ENCODE measurements around the gene MTFP1. TPM values are rescaled to one million over a fixed set of nuclear protein-coding genes. Genes with fewer than 3 reads are reported as not detected.

The MTFP1 gene
- total RNA-seq, 1 experiment from 2014 or later = 65.7 TPM

DNA sequence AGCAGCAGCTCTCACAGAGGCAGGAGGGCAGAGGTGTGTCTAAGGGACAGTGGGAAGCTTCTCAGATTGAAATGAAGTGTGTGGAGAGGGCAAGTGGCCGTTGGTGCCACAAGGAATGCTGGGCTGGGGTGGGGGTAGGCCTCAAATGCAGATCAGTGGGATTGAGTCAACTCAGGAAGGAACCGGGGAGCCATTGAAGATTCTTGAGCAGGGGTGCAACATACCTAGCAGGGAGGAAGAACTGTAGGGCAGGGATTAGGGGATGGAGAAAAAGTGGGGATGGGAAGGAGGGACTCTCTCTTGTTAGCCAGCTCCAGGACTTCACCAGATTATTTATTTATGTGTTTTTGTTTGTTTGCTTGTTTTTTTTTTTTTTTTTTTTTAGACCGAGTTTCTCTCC, 31.7 kb upstream of the MTFP1 start:
- no peak overlapping the region for H3K4me2 ChIP-seq (ENCODE audit: low read length)
- no peak overlapping the region for H3K9ac ChIP-seq (ENCODE audit: low read length)
- BruUV-seq (replicated peaks) = no TSS peak
- no peak overlapping the region for H2AFZ ChIP-seq (ENCODE audit: low read length)
- ATAC-seq (no peak), DNase-seq (no peak)
- no peaks in the 10 kb centered on the region for H3F3A ChIP-seq (ENCODE audit: low read length, unreplicated experiment)
- no peaks in the 10 kb centered on the region for H3K9me3 ChIP-seq (ENCODE audit: low read length)
- no peaks in the 10 kb centered on the region for H3K9me2 ChIP-seq (replicated peaks; ENCODE audit: low read length)
- H3K36me3 ChIP-seq (ENCODE audit: low read depth, low read length) = no peaks in the 10 kb centered on the region
- H3K27ac ChIP-seq (ENCODE audit: low read length) = no peak overlapping the region
- CTCF ChIA-PET = no interaction called here
- H3K79me2 ChIP-seq (ENCODE audit: low read length) = peaks cover 18% of the 10 kb centered on the region
- H3K4me3 ChIP-seq (ENCODE audit: low read length) = no peak overlapping the region
- intact Hi-C loops (cut with micrococcal nuclease) = no loop called here
- POLR2A ChIA-PET (ENCODE audit: unreplicated experiment) = no interaction called here
- H4K20me1 ChIP-seq (ENCODE audit: low read length) = peaks cover 6% of the 10 kb centered on the region; the same call in 1 of the 2 replicates
- TF ChIP-seq, protein P1, sequence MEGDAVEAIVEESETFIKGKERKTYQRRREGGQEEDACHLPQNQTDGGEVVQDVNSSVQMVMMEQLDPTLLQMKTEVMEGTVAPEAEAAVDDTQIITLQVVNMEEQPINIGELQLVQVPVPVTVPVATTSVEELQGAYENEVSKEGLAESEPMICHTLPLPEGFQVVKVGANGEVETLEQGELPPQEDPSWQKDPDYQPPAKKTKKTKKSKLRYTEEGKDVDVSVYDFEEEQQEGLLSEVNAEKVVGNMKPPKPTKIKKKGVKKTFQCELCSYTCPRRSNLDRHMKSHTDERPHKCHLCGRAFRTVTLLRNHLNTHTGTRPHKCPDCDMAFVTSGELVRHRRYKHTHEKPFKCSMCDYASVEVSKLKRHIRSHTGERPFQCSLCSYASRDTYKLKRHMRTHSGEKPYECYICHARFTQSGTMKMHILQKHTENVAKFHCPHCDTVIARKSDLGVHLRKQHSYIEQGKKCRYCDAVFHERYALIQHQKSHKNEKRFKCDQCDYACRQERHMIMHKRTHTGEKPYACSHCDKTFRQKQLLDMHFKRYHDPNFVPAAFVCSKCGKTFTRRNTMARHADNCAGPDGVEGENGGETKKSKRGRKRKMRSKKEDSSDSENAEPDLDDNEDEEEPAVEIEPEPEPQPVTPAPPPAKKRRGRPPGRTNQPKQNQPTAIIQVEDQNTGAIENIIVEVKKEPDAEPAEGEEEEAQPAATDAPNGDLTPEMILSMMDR (conservative IDR thresholded peaks at IDR 0.05; ENCODE audit: low read depth, low read length) = no peak
- TF ChIP-seq EZH2phosphoT487 (IDR thresholded peaks at IDR 0.05; ENCODE audit: borderline replicate concordance, low read length) (no peak), EZH2 (IDR thresholded peaks at IDR 0.05; ENCODE audit: low read length, unreplicated experiment) (no peak)
- H3K4me1 ChIP-seq (ENCODE audit: insufficient read depth, low read length) = peaks cover 8% of the 10 kb centered on the region
- no peaks in the 10 kb centered on the region for H3K27me3 ChIP-seq (ENCODE audit: low read length)

DNA sequence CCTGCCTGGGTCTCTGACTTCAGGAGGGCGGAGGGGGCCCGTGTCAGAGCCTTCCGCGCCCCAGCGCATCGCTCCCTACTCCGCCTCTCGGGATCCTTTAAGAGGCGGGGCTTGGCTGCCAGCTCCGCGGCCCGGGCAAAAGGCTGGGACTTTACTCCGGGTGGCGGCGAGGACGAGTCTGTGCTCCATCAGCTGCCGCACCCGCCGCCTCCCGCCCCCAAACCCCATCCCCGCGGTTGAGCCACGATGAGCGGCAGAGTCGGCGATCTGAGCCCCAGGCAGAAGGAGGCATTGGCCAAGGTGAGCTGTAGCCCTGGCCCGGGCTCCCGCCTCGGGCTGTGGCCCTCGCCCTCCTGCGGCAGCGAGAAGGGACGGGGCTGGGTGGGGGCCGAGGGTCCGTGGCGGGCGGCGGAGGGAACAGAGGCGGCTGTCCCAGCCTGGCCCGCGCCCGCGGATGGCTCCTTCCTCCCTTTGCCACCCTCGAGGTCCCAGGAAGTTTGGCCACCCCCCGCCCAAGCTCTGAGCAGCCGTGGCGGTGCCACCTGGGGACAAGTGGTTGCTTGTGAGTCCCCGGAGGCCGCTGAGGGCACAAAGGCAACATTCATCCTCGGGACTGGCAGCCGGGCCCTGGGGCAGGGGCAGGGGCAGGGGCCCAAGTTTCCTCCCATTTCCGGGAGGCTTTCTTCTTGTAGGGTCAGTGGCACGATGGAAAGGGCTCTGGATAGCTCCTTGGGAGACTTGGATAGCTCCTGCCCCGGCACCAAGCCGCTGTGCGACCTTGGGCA, 28.5 kb upstream of the MTFP1 start, which contains the start of gene SEC14L2:
TSS of gene SEC14L2 (plus strand) at position 148 of the 785 bp plus-strand sequence. CDS start at position 247, 99 bp downstream.
- intact Hi-C loops (cut with micrococcal nuclease) = no loop called here
- DNase-seq (peak; percentile 58), ATAC-seq (peak; percentile 88)
- Histone ChIP-seq H3K4me3 (ENCODE audit: low read length) (peak within 1 kb of the TSS; percentile 87), H3K27ac (ENCODE audit: low read length) (no peak within 1 kb of the TSS), H3K9ac (ENCODE audit: low read length) (peak within 1 kb of the TSS; percentile 70), H3F3A (ENCODE audit: low read length, unreplicated experiment) (no peaks in the 10 kb centered on the region), H3K36me3 (ENCODE audit: low read depth, low read length) (no peaks in the 10 kb centered on the region), H3K9me3 (ENCODE audit: low read length) (no peaks in the 10 kb centered on the region), H3K4me2 (ENCODE audit: low read length) (peak within 1 kb of the TSS; percentile 97), H3K4me1 (ENCODE audit: insufficient read depth, low read length) (peaks cover 8% of the 10 kb centered on the region), H4K20me1 (ENCODE audit: low read length) (peaks cover 6% of the 10 kb centered on the region; the same call in 1 of the 2 replicates), H3K27me3 (ENCODE audit: low read length) (no peaks in the 10 kb centered on the region), H3K79me2 (ENCODE audit: low read length) (peaks cover 25% of the 10 kb centered on the region), H2AFZ (ENCODE audit: low read length) (peak within 1 kb of the TSS; percentile 58), H3K9me2 (replicated peaks; ENCODE audit: low read length) (no peaks in the 10 kb centered on the region)
- ChIA-PET CTCF (interaction anchor here (1.0 to 1.4 kb wide), 2 partner anchors 27 to 109 kb away, joined by 3 to 5 read pairs; no protein-coding TSS in a partner anchor), POLR2A (ENCODE audit: unreplicated experiment) (interaction anchor here (0.5 to 1.3 kb wide), 3 partner anchors 15 to 1341 kb away, joined by 4 to 5 read pairs (median 5); no protein-coding TSS in a partner anchor)
- TSS peak; percentile 42 for BruUV-seq (replicated peaks)
- TF ChIP-seq EZH2 (IDR thresholded peaks at IDR 0.05; ENCODE audit: low read length, unreplicated experiment) (no peak), EZH2phosphoT487 (IDR thresholded peaks at IDR 0.05; ENCODE audit: borderline replicate concordance, low read length) (no peak)
- TF ChIP-seq, protein P1 (conservative IDR thresholded peaks at IDR 0.05; ENCODE audit: low read depth, low read length) = no peak

Measured in PC-3 (cell line).